IPS-20b (cell line): Measurements from ENCODE around the gene PHF21B.
"Not testable (repeated sequence)": the region's sequence is repeated elsewhere in the genome, so short reads cannot be mapped to it uniquely, and the experiment has no call there.

ENCODE experiments used
- H3K27ac ChIP-seq: one replicate; pipeline ENCODE4 v1.5.1; 2013; ENCODE audit warnings: low read length
- H3K27me3 ChIP-seq: 2 replicates; pipeline ENCODE4 v1.6.1; 2013; ENCODE audit warnings: mild to moderate bottlenecking, low read length, inconsistent platforms; ENCODE audit not compliant: insufficient read depth
- H3K36me3 ChIP-seq: 2 replicates; pipeline ENCODE4 v1.6.1; 2013; ENCODE audit warnings: low read depth, mild to moderate bottlenecking, inconsistent platforms, low read length, moderate library complexity; ENCODE audit not compliant: insufficient read depth
- H3K4me1 ChIP-seq: 2 replicates; pipeline ENCODE4 v1.6.1; 2013; ENCODE audit warnings: mild to moderate bottlenecking, control low read depth, inconsistent platforms, low read length, moderate library complexity; ENCODE audit not compliant: insufficient read depth
- H3K4me3 ChIP-seq: 2 replicates; pipeline ENCODE4 v1.5.1; 2013; ENCODE audit warnings: mild to moderate bottlenecking, low read length, inconsistent platforms
- H3K9ac ChIP-seq: 2 replicates; pipeline ENCODE4 v1.6.1; 2013; ENCODE audit warnings: low read depth, mild to moderate bottlenecking, inconsistent platforms, low read length, moderate library complexity
- H3K9me3 ChIP-seq: 2 replicates; pipeline ENCODE4 v1.6.1; 2013; ENCODE audit warnings: mild to moderate bottlenecking, low read depth, low read length, inconsistent platforms; ENCODE audit not compliant: insufficient read depth

The PHF21B gene

GRCh38 chr22:45009606-45010531, at the start of gene PHF21B:
Gene PHF21B (minus strand): TSS chr22:45010005. CDS start chr22:45009549, 456 bp downstream.
- Histone ChIP-seq H3K36me3 (peaks cover 8% of the 10 kb centered on the region), H3K9ac (peak within 1 kb of the TSS; percentile 90), H3K27ac (peak within 1 kb of the TSS; percentile 45), H3K9me3 (no peaks in the 10 kb centered on the region), H3K4me3 (peak within 1 kb of the TSS; percentile 88), H3K27me3 (peaks cover 11% of the 10 kb centered on the region), H3K4me1 (peaks cover 22% of the 10 kb centered on the region; the same call in 1 of the 2 replicates)

- Histone ChIP-seq H3K27ac (no peak overlapping the region), H3K4me3 (no peak overlapping the region), H3K4me1 (no peaks in the 10 kb centered on the region; the same call in 1 of the 2 replicates), H3K9ac (no peak overlapping the region), H3K27me3 (0 out of 2 replicates have a peak, but pooled peaks cover 4% of the 10 kb centered on the region), H3K36me3 (no peaks in the 10 kb centered on the region), H3K9me3 (no peaks in the 10 kb centered on the region)
Measured at GRCh38 chr22:45059296-45059695, 49.5 kb upstream of the PHF21B start.

GRCh38 chr22:45058622-45058912, 48.8 kb upstream of the PHF21B start:
- Histone ChIP-seq H3K27ac (no peak overlapping the region), H3K36me3 (no peaks in the 10 kb centered on the region), H3K9ac (no peak overlapping the region), H3K4me1 (peaks cover 6% of the 10 kb centered on the region; the same call in 1 of the 2 replicates), H3K4me3 (no peak overlapping the region), H3K9me3 (no peaks in the 10 kb centered on the region), H3K27me3 (0 out of 2 replicates have a peak, but pooled peaks cover 4% of the 10 kb centered on the region)

GRCh38 chr22:45055936-45056335, 46.1 kb upstream of the PHF21B start:
- Histone ChIP-seq H3K4me1 (peaks cover 19% of the 10 kb centered on the region), H3K4me3 (no peak overlapping the region), H3K9me3 (no peaks in the 10 kb centered on the region), H3K27me3 (peaks cover 16% of the 10 kb centered on the region), H3K9ac (no peak overlapping the region), H3K36me3 (no peaks in the 10 kb centered on the region), H3K27ac (no peak overlapping the region)

GRCh38 chr22:45053571-45053970, 43.8 kb upstream of the PHF21B start:
- Histone ChIP-seq H3K27me3 (peaks cover 40% of the 10 kb centered on the region), H3K4me1 (peaks cover 23% of the 10 kb centered on the region), H3K27ac (peak overlapping the region; percentile 12)

GRCh38 chr22:45053094-45053493, 43.3 kb upstream of the PHF21B start:
- Histone ChIP-seq H3K9me3 (no peaks in the 10 kb centered on the region), H3K4me3 (peak overlapping the region; percentile 22; the same call in 1 of the 2 replicates), H3K27ac (peak overlapping the region; percentile 12), H3K36me3 (no peaks in the 10 kb centered on the region), H3K4me1 (peaks cover 23% of the 10 kb centered on the region), H3K9ac (peak overlapping the region; percentile 50), H3K27me3 (peaks cover 41% of the 10 kb centered on the region)

More at GRCh38 chr22:45053571-45053970, 43.8 kb upstream of the PHF21B start:
- H3K36me3 ChIP-seq, result no peaks in the 10 kb centered on the region
- no peaks in the 10 kb centered on the region for H3K9me3 ChIP-seq
- peak overlapping the region; percentile 47 for H3K9ac ChIP-seq
- H3K4me3 ChIP-seq, result peak overlapping the region; percentile 22; the same call in 1 of the 2 replicates

- H3K9ac ChIP-seq, result peak overlapping the region; percentile 50; the same call in 1 of the 2 replicates
- not testable (repeated sequence) for H3K27ac ChIP-seq, H3K36me3 ChIP-seq, H3K9me3 ChIP-seq
- H3K27me3 ChIP-seq, result peaks cover 41% of the 10 kb centered on the region
- H3K4me3 ChIP-seq, result peak overlapping the region; percentile 37; the same call in 1 of the 2 replicates
- H3K4me1 ChIP-seq, result peaks cover 23% of the 10 kb centered on the region
Measured at GRCh38 chr22:45052665-45053064, 42.9 kb upstream of the PHF21B start.

GRCh38 chr22:45051946-45052345, 42.1 kb upstream of the PHF21B start:
- H3K9me3 ChIP-seq, result no peaks in the 10 kb centered on the region; the same call in 1 of the 2 replicates
- H3K4me1 ChIP-seq, result peaks cover 23% of the 10 kb centered on the region
- H3K36me3 ChIP-seq, result no peaks in the 10 kb centered on the region
- H3K27me3 ChIP-seq, result peaks cover 41% of the 10 kb centered on the region
- no peak overlapping the region for H3K27ac ChIP-seq
- H3K4me3 ChIP-seq, result peak overlapping the region; percentile 37; the same call in 1 of the 2 replicates
- peak overlapping the region; percentile 47; the same call in 1 of the 2 replicates for H3K9ac ChIP-seq

- no peak overlapping the region for H3K27ac ChIP-seq
- no peaks in the 10 kb centered on the region for H3K36me3 ChIP-seq
- peaks cover 41% of the 10 kb centered on the region for H3K27me3 ChIP-seq
- no peaks in the 10 kb centered on the region; the same call in 1 of the 2 replicates for H3K9me3 ChIP-seq
- H3K4me1 ChIP-seq, result peaks cover 23% of the 10 kb centered on the region
- H3K4me3 ChIP-seq, result no peak overlapping the region
- no peak overlapping the region for H3K9ac ChIP-seq
Measured at GRCh38 chr22:45051419-45051818, 41.6 kb upstream of the PHF21B start.

- H3K27me3 ChIP-seq, result peaks cover 36% of the 10 kb centered on the region
- H3K9me3 ChIP-seq, result no peaks in the 10 kb centered on the region; the same call in 1 of the 2 replicates
- no peak overlapping the region for H3K27ac ChIP-seq
- peaks cover 8% of the 10 kb centered on the region for H3K4me1 ChIP-seq
- H3K4me3 ChIP-seq, result no peak overlapping the region
- no peaks in the 10 kb centered on the region for H3K36me3 ChIP-seq
- no peak overlapping the region for H3K9ac ChIP-seq
Measured at GRCh38 chr22:45047260-45047659, 37.5 kb upstream of the PHF21B start.

GRCh38 chr22:45045208-45045607, 35.4 kb upstream of the PHF21B start:
- no peak overlapping the region for H3K4me3 ChIP-seq

GRCh38 chr22:45042263-45042662, 32.5 kb upstream of the PHF21B start:
- Histone ChIP-seq H3K9me3 (peaks cover 6% of the 10 kb centered on the region), H3K9ac (no peak overlapping the region), H3K27ac (no peak overlapping the region), H3K27me3 (no peaks in the 10 kb centered on the region), H3K4me3 (no peak overlapping the region), H3K36me3 (no peaks in the 10 kb centered on the region), H3K4me1 (no peaks in the 10 kb centered on the region)

More at GRCh38 chr22:45045208-45045607, 35.4 kb upstream of the PHF21B start:
- H3K9ac ChIP-seq, result no peak overlapping the region
- H3K27me3 ChIP-seq, result peaks cover 18% of the 10 kb centered on the region
- H3K27ac ChIP-seq, result no peak overlapping the region
- H3K36me3 ChIP-seq, result no peaks in the 10 kb centered on the region
- H3K4me1 ChIP-seq, result peaks cover 2% of the 10 kb centered on the region; the same call in 1 of the 2 replicates
- no peaks in the 10 kb centered on the region; the same call in 1 of the 2 replicates for H3K9me3 ChIP-seq
